Measurements from ENCODE around the gene TGFBR3. TPM values are rescaled to one million over a fixed set of nuclear protein-coding genes. Genes with fewer than 3 reads are reported as not detected.

TGFBR3 gene
- total RNA-seq: 228 and 281 TPM in 2 replicates

GRCh38 chr1:91885716-91886506, at the start of gene TGFBR3:
TSS of gene TGFBR3 (minus strand) at chr1:91886151. CDS start at chr1:91861531, 24,620 bp downstream.

Small RNA genes within 50 kb of the gene (small RNA-seq; reads per million reads assigned to genes)
- not detected for gene RN7SL653P

Other genes starting within 250 kb of the TGFBR3 start
- under 0.01 TPM in 1 of 2 replicates, not detected in the other for gene BRDT, start 63.2 kb upstream of the TGFBR3 start, total RNA-seq
- 0.49 and 0.65 TPM in 2 replicates for gene EPHX4, start 143.8 kb upstream of the TGFBR3 start, total RNA-seq
- gene SETSIP, start 189.3 kb upstream of the TGFBR3 start, total RNA-seq: 0.16 TPM in 1 of 2 replicates, not detected in the other
- gene BTBD8, start 194.2 kb upstream of the TGFBR3 start, total RNA-seq: 5.3 and 6.3 TPM in 2 replicates

All from hair follicle dermal papilla cell (primary cell).